ENCODE data around the gene SPIB.

The SPIB gene

DNA sequence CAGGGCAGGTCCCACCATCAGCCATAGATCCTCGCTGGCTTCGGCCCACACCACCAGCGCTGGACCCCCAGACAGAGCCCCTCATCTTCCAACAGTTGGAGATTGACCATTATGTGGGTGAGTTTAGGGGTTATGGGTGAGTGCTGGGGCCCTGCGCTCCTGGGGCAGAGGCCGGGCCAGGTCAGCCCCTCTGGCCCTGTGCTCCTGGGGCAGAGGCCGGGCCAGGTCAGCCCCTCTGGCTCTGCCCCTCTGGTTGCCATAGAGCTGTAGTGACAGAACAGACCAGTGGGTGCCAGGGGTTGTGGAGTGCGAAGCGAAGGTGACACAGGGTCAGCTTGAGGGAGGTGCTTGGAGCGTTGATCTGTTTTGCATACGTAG is 19.4 kb upstream of the SPIB start:
- Histone ChIP-seq H3K18ac (ENCODE audit: low read depth in 1 of 2, low read length in 2 of 2) (no peak overlapping the region), H4K8ac (ENCODE audit: low read length) (no peak overlapping the region), H2AK5ac (ENCODE audit: low read length, severe bottlenecking) (no peak overlapping the region), H2BK15ac (ENCODE audit: low read depth, poor library complexity, severe bottlenecking) (no peak overlapping the region), H3K14ac (ENCODE audit: low read length in 2 of 2) (no peak overlapping the region), H2BK12ac (ENCODE audit: low read length in 2 of 2) (no peak overlapping the region), H2BK120ac (ENCODE audit: low read depth, low read length) (no peak overlapping the region), H3K9me3 (ENCODE audit: control insufficient read depth, low read length) (no peaks in the 10 kb centered on the region), H3K27me3 (ENCODE audit: control insufficient read depth in 1 of 2, insufficient read depth in 1 of 2, low read length in 2 of 2) (no peaks in the 10 kb centered on the region), H3K27ac (ENCODE audit: low read length, poor library complexity, severe bottlenecking) (no peak overlapping the region), H2BK5ac (ENCODE audit: low read depth, low read length, poor library complexity, severe bottlenecking) (no peak overlapping the region), H3K9ac (ENCODE audit: low read length) (no peak overlapping the region), H3K23ac (ENCODE audit: low read length in 2 of 2) (no peak overlapping the region), H3K4me2 (ENCODE audit: low read length, poor library complexity, severe bottlenecking) (no peak overlapping the region), H4K91ac (ENCODE audit: low read length) (no peak overlapping the region), H3K4me1 (ENCODE audit: control insufficient read depth, insufficient read depth, low read depth, low read length) (no peaks in the 10 kb centered on the region), H3K36me3 (ENCODE audit: control insufficient read depth in 1 of 2, insufficient read depth in 2 of 2, low read depth in 1 of 2, low read length in 2 of 2) (peaks cover 3 to 46% of the 10 kb centered on the region in 2 experiments), H3K4ac (ENCODE audit: low read depth in 1 of 2, low read length in 2 of 2) (no peak overlapping the region), H3K4me3 (ENCODE audit: insufficient read depth in 1 of 2, low read depth in 1 of 2, low read length in 2 of 2) (no peak overlapping the region), H2AFZ (ENCODE audit: low read depth, low read length) (no peak overlapping the region), H3K79me1 (replicated peaks; ENCODE audit: low read length, poor library complexity, severe bottlenecking) (peaks cover 26% of the 10 kb centered on the region)
- DNase-seq: no peak
- 97% methylated on average over 5 of the region's 10 CpGs for WGBS

DNA sequence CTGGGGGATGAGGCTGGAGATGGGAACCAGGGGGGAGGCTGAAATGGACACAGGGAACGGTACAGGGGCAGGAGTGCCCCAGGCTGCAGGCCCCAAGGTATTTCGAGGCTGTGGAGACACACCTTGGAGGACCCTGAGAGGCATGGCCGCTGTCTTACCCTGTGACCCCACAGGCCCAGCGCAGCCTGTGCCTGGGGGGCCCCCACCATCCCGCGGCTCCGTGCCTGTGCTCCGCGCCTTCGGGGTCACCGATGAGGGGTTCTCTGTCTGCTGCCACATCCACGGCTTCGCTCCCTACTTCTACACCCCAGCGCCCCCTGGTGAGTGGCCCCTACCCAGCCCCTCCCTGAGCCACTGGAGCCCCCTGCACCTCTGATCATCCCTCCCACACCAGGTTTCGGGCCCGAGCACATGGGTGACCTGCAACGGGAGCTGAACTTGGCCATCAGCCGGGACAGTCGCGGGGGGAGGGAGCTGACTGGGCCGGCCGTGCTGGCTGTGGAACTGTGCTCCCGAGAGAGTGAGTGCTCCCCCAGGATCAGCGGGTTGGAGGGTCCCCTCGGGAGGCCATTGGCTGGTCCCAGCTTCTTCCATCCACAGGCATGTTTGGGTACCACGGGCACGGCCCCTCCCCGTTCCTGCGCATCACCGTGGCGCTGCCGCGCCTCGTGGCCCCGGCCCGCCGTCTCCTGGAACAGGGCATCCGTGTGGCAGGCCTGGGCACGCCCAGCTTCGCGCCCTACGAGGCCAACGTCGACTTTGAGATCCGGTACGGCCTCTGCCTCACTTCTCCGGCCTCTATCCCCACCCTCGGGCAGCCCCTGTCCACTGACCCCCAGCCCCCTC is 16.9 kb upstream of the SPIB start:
- H3K27ac ChIP-seq (ENCODE audit: low read length, poor library complexity, severe bottlenecking): no peak overlapping the region
- H2BK15ac ChIP-seq (ENCODE audit: low read depth, poor library complexity, severe bottlenecking): no peak overlapping the region
- H3K27me3 ChIP-seq (ENCODE audit: control insufficient read depth in 1 of 2, insufficient read depth in 1 of 2, low read length in 2 of 2): no peaks in the 10 kb centered on the region
- peak overlapping the region in 1 of 2 experiments; percentile 27 for H3K23ac ChIP-seq (ENCODE audit: low read length in 2 of 2)
- peaks cover 23% of the 10 kb centered on the region for H3K79me1 ChIP-seq (replicated peaks; ENCODE audit: low read length, poor library complexity, severe bottlenecking)
- no peak overlapping the region for H2BK120ac ChIP-seq (ENCODE audit: low read depth, low read length)
- H3K9ac ChIP-seq (ENCODE audit: low read length): no peak overlapping the region
- no peak overlapping the region for H2BK12ac ChIP-seq (ENCODE audit: low read length in 2 of 2)
- no peaks in the 10 kb centered on the region for H3K9me3 ChIP-seq (ENCODE audit: control insufficient read depth, low read length)
- no peaks in the 10 kb centered on the region for H3K4me1 ChIP-seq (ENCODE audit: control insufficient read depth, insufficient read depth, low read depth, low read length)
- H3K4me2 ChIP-seq (ENCODE audit: low read length, poor library complexity, severe bottlenecking): no peak overlapping the region
- 97% methylated on average over 48 of the region's 48 CpGs for WGBS
- H2BK5ac ChIP-seq (ENCODE audit: low read depth, low read length, poor library complexity, severe bottlenecking): no peak overlapping the region
- no peak overlapping the region for H3K18ac ChIP-seq (ENCODE audit: low read depth in 1 of 2, low read length in 2 of 2)
- peaks cover 7 to 59% of the 10 kb centered on the region in 2 experiments for H3K36me3 ChIP-seq (ENCODE audit: control insufficient read depth in 1 of 2, insufficient read depth in 2 of 2, low read depth in 1 of 2, low read length in 2 of 2)
- H3K4ac ChIP-seq (ENCODE audit: low read depth in 1 of 2, low read length in 2 of 2): no peak overlapping the region
- H4K8ac ChIP-seq (ENCODE audit: low read length): no peak overlapping the region
- H4K91ac ChIP-seq (ENCODE audit: low read length): no peak overlapping the region
- H2AFZ ChIP-seq (ENCODE audit: low read depth, low read length): no peak overlapping the region
- no peak overlapping the region for H3K4me3 ChIP-seq (ENCODE audit: insufficient read depth in 1 of 2, low read depth in 1 of 2, low read length in 2 of 2)
- H2AK5ac ChIP-seq (ENCODE audit: low read length, severe bottlenecking): no peak overlapping the region
- H3K14ac ChIP-seq (ENCODE audit: low read length in 2 of 2): no peak overlapping the region
- DNase-seq: no peak

DNA sequence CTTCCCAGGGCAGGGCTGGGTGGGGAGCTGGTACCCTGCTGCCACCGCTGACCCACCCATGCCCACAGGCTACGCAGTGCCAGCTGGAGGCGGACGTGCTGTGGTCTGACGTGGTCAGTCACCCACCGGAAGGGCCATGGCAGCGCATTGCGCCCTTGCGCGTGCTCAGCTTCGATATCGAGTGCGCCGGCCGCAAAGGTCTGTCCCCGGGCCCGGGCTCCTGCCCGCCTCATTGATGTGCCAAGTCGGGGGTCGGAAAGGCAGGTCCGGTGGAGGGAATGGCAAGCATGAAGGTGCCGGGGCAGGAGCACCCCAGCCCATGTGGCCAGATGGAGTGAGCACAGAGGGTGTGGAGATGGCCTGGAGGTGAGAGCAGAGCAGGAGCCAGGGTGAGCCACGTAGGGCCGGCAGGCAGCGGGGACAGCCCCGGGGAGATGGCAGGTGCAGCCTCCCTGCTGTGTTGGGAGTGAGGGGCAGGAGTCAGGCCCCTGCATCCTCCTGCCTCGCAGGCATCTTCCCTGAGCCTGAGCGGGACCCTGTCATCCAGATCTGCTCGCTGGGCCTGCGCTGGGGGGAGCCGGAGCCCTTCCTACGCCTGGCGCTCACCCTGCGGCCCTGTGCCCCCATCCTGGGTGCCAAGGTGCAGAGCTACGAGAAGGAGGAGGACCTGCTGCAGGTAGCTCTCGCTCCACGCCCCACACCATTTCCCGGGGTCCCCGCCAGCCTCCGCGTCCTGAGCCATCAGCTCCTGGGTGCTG is 16.0 kb upstream of the SPIB start:
- Histone ChIP-seq H2AK5ac (ENCODE audit: low read length, severe bottlenecking) (no peak overlapping the region), H3K18ac (ENCODE audit: low read depth in 1 of 2, low read length in 2 of 2) (no peak overlapping the region), H3K9ac (ENCODE audit: low read length) (no peak overlapping the region), H4K91ac (ENCODE audit: low read length) (no peak overlapping the region), H3K23ac (ENCODE audit: low read length in 2 of 2) (no peak overlapping the region), H3K4ac (ENCODE audit: low read depth in 1 of 2, low read length in 2 of 2) (no peak overlapping the region), H3K9me3 (ENCODE audit: control insufficient read depth, low read length) (no peaks in the 10 kb centered on the region), H3K36me3 (ENCODE audit: control insufficient read depth in 1 of 2, insufficient read depth in 2 of 2, low read depth in 1 of 2, low read length in 2 of 2) (peaks cover 7 to 65% of the 10 kb centered on the region in 2 experiments), H3K4me2 (ENCODE audit: low read length, poor library complexity, severe bottlenecking) (no peak overlapping the region), H4K8ac (ENCODE audit: low read length) (no peak overlapping the region), H3K4me1 (ENCODE audit: control insufficient read depth, insufficient read depth, low read depth, low read length) (no peaks in the 10 kb centered on the region), H3K27ac (ENCODE audit: low read length, poor library complexity, severe bottlenecking) (no peak overlapping the region), H3K79me1 (replicated peaks; ENCODE audit: low read length, poor library complexity, severe bottlenecking) (peaks cover 23% of the 10 kb centered on the region), H3K4me3 (ENCODE audit: insufficient read depth in 1 of 2, low read depth in 1 of 2, low read length in 2 of 2) (no peak overlapping the region), H2BK5ac (ENCODE audit: low read depth, low read length, poor library complexity, severe bottlenecking) (no peak overlapping the region), H2BK15ac (ENCODE audit: low read depth, poor library complexity, severe bottlenecking) (no peak overlapping the region), H3K27me3 (ENCODE audit: control insufficient read depth in 1 of 2, insufficient read depth in 1 of 2, low read length in 2 of 2) (no peaks in the 10 kb centered on the region), H2BK12ac (ENCODE audit: low read length in 2 of 2) (no peak overlapping the region), H2BK120ac (ENCODE audit: low read depth, low read length) (no peak overlapping the region), H3K14ac (ENCODE audit: low read length in 2 of 2) (no peak overlapping the region), H2AFZ (ENCODE audit: low read depth, low read length) (no peak overlapping the region)
- DNase-seq: no peak
- 99% methylated on average over 41 of the region's 41 CpGs for whole genome bisulfite sequencing

DNA sequence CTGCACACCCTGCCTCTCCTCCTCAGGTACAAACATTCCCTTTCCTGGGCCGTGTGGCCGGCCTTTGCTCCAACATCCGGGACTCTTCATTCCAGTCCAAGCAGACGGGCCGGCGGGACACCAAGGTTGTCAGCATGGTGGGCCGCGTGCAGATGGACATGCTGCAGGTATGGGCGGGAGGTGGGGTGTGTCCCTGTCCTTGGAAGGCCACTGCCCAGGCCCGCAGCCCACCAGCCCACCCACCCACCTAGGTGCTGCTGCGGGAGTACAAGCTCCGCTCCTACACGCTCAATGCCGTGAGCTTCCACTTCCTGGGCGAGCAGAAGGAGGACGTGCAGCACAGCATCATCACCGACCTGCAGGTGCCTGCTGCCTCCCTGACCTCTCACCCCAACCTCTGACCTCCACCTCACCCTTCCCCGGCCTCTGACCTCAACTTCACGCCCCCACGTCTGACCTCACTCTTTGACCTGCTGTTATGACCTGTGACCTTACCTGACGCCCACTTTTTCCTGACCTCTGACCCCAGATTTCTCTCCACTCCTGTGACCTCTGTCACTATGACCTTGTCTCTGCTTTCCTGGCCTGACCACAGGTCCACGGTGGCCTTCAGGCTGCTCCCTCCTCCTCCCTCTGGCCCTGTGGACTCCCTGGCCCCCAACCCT is 12.4 kb upstream of the SPIB start:
- DNase-seq: no peak
- Histone ChIP-seq H3K23ac (ENCODE audit: low read length in 2 of 2) (no peak overlapping the region), H2BK12ac (ENCODE audit: low read length in 2 of 2) (no peak overlapping the region), H3K4me2 (ENCODE audit: low read length, poor library complexity, severe bottlenecking) (no peak overlapping the region), H3K9ac (ENCODE audit: low read length) (no peak overlapping the region), H3K36me3 (ENCODE audit: control insufficient read depth in 1 of 2, insufficient read depth in 2 of 2, low read depth in 1 of 2, low read length in 2 of 2) (peaks cover 9 to 77% of the 10 kb centered on the region in 2 experiments), H3K4me3 (ENCODE audit: insufficient read depth in 1 of 2, low read depth in 1 of 2, low read length in 2 of 2) (no peak overlapping the region), H2AFZ (ENCODE audit: low read depth, low read length) (no peak overlapping the region), H3K4me1 (ENCODE audit: control insufficient read depth, insufficient read depth, low read depth, low read length) (no peaks in the 10 kb centered on the region), H2BK5ac (ENCODE audit: low read depth, low read length, poor library complexity, severe bottlenecking) (no peak overlapping the region), H3K79me1 (replicated peaks; ENCODE audit: low read length, poor library complexity, severe bottlenecking) (peaks cover 8% of the 10 kb centered on the region), H3K27me3 (ENCODE audit: control insufficient read depth in 1 of 2, insufficient read depth in 1 of 2, low read length in 2 of 2) (no peaks in the 10 kb centered on the region), H4K8ac (ENCODE audit: low read length) (no peak overlapping the region), H3K9me3 (ENCODE audit: control insufficient read depth, low read length) (no peaks in the 10 kb centered on the region), H4K91ac (ENCODE audit: low read length) (no peak overlapping the region), H2BK15ac (ENCODE audit: low read depth, poor library complexity, severe bottlenecking) (no peak overlapping the region), H2AK5ac (ENCODE audit: low read length, severe bottlenecking) (no peak overlapping the region), H3K27ac (ENCODE audit: low read length, poor library complexity, severe bottlenecking) (no peak overlapping the region), H3K4ac (ENCODE audit: low read depth in 1 of 2, low read length in 2 of 2) (no peak overlapping the region), H3K18ac (ENCODE audit: low read depth in 1 of 2, low read length in 2 of 2) (no peak overlapping the region), H3K14ac (ENCODE audit: low read length in 2 of 2) (no peak overlapping the region), H2BK120ac (ENCODE audit: low read depth, low read length) (no peak overlapping the region)
- 96% methylated on average over 22 of the region's 22 CpGs for WGBS

Measured in mesenchymal stem cell (in vitro differentiated cells and primary cell).